VCaP (cell line): ENCODE measurements around the gene ARF3.

Experiments used
- H3K27ac ChIP-seq: fragments of 450-650 bp; 2 replicates; pipeline ENCODE4 v1.5.1; 2017
- TF ChIP-seq, protein P1 (sequence below): fragments of 450-650 bp; conservative IDR thresholded peaks from 2 replicates; pipeline ENCODE4 v1.5.1; 2017; ENCODE audit warnings: mild to moderate bottlenecking, moderate library complexity

ARF3 gene

DNA sequence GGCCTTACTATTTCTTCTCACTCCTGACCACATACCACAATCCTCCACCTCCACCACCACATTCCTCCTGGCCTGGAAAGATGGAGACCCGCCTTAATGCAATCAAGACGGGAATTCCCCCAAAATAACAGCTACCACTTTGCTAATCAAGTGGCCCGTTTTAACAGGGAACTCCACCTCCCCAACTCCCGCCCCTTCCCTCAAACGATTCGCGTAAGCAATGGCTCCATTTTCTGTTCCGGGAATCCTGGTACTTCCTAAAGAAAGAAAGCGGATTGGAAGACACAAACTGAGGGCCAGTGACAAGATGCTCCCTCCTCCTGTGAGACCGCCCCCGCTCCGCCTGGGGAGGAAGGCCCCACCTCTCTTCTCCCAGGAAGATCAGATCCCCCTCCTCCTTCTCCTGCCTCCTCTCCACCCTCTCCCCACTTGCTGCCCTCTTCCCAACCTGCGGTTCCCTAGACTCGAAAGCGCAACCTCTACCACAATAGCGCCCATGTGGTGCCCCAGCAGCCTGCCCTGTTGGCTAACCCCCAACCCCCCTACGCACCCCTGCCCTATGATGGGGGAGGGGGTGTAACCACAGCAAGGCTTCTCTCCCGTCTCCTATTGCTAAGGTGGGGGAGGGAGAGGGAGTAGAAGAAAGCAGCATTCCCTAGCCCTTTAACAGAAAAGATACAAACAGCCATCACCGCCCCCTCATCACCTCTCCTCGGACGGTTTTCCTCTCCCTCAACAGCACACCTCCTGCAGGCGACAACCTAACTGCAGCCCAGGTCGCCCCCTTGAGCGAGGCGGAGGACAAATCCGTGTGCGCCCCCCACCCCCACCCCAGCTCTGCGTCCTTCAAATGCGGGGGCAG, 777 bp downstream of the ARF3 start:
- H3K27ac ChIP-seq = peak overlapping the region; percentile 94

DNA sequence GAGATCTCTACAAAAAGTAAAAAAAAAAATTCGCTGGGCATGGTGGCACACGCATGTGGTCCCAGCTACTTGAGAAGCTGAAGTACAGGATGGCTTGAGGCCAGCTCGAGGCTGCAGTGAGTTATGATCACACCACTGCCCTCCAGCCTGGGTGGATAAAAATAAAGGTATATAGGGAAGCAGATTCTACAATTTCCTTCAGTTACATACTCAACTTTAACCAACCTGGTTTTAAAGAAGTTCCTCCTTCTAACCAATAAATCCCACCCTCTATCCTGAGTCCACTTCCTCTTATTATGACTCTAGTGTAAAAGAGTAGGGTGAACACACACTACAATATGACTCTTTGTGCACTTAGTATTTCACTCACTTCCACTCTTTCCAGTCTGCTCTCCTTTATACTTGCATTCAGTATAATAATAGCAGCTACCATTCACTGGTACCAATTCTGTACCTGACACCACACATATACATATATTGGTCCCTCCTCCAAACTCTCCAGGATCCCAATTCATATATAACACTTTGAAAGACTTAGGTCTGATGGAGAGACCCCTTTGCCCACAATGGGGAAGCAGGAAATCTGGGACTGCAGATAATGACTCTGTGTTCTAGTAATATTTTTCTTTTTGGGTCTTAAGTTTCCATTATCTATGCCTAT, 2.3 kb downstream of the ARF3 start:
- peak overlapping the region; percentile 94; the same call in 1 of the 2 replicates for H3K27ac ChIP-seq

More for the DNA sequence above, 777 bp downstream of the ARF3 start:
- TF ChIP-seq, protein P1, sequence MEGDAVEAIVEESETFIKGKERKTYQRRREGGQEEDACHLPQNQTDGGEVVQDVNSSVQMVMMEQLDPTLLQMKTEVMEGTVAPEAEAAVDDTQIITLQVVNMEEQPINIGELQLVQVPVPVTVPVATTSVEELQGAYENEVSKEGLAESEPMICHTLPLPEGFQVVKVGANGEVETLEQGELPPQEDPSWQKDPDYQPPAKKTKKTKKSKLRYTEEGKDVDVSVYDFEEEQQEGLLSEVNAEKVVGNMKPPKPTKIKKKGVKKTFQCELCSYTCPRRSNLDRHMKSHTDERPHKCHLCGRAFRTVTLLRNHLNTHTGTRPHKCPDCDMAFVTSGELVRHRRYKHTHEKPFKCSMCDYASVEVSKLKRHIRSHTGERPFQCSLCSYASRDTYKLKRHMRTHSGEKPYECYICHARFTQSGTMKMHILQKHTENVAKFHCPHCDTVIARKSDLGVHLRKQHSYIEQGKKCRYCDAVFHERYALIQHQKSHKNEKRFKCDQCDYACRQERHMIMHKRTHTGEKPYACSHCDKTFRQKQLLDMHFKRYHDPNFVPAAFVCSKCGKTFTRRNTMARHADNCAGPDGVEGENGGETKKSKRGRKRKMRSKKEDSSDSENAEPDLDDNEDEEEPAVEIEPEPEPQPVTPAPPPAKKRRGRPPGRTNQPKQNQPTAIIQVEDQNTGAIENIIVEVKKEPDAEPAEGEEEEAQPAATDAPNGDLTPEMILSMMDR = peak; percentile 19; the same call in 1 of the 2 replicates

DNA sequence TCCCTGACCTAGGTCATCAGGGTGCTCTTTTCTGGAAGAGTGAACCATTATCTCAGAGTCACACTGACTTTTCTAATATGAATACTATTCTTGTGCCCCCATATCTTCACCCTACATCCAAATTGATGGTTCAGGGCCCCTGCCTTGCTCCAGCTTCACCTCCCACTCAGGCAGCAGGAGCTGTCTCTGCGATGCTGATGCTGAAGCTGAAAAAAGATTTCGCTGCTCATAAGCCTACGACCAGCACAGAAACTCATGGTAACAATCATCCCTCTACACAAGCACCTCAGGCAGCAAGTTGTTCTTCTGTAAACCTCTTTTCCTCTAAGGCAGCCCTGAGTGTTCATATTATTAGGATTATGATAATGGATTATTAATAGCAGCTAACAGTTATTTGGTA, 3.2 kb downstream of the ARF3 start:
- no peak overlapping the region for H3K27ac ChIP-seq
- TF ChIP-seq, protein P1 = no peak

More for the DNA sequence above, 2.3 kb downstream of the ARF3 start:
- TF ChIP-seq, protein P1 = no peak

DNA sequence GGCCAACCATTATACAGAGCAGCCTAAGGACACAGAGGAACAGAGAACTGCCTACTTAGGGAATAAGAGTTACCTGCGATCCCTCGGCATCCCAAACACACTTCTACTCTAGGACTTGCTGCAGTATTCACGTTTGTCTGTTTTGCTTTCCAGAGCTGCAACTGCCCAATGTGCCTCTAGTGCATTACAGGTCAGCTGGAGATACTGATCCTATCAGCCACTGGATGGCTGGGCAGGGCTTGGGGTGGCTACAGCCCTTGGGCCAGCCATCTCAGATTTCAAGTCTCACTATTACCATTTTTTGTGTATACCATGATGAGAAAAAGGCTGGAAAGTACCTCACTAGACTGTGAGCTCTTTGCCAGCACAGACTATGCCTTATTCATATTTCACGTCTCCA, 4.6 kb downstream of the ARF3 start:
- TF ChIP-seq, protein P1 = no peak
- H3K27ac ChIP-seq = no peak overlapping the region

DNA sequence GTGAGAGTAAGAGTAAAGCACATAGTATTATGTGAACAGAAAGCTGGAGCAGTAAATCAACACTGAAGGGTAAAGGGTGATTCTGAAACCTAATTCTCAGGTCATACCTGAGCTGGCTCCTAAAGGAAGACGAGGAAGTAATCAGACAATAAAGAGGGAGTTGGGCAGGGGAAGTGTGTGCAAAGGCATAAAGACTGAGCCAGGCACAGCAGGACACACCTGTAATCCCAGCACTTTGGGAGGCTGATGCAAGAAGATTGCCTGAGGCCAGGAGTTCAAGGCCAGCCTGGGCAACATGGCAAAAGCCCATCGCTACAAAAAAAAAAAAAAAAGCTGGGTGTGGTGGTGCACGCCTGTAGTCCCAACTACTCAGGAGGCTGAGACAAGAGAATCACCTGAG, 9.6 kb downstream of the ARF3 start:
- TF ChIP-seq, protein P1 = no peak
- no peak overlapping the region for H3K27ac ChIP-seq

DNA sequence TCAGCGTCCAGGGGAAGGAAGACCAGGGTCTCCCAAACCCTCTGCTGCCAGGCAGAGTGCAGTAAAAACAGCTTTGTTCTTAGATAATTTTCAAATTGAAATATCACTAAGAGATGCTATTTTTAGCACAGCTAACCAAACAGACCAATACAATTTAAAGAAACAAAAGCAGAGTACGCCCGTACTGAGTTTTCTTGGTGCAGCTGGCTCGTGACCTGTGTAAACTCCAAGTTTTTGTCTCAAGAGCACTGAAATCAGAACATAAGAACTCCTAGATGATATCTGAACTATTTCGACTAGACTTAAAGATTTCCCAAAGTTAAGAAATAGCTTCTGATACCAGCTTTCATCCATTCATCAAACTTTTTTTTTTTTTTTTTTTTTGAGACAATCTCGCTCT, 10.3 kb downstream of the ARF3 start:
- no peak overlapping the region for H3K27ac ChIP-seq
- TF ChIP-seq, protein P1 = no peak

DNA sequence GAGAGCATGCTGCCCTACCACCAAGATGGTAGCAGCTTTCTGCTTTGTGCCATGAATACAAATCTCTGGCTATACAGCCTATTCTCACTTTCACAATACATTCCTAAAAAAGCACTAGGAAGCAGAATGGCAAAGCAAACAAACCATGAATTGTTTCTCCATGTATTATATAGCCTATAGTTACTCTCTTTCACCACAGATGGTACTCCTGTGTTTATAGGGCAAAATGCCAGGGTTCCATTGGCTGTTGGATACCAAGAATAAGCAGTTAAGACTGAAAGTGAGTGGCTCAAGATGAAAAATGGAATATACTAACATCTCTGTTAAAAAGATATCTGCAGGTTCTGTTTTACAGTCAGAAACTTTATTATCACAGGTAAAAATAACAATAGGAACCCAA, 11.1 kb downstream of the ARF3 start:
- TF ChIP-seq, protein P1 = no peak
- no peak overlapping the region for H3K27ac ChIP-seq
